Measurements from ENCODE around the gene DMKN. TPM values are rescaled to one million over a fixed set of nuclear protein-coding genes. Genes with fewer than 3 reads are reported as not detected.

DMKN gene
- total RNA-seq, 1 donor = 2.2 TPM

DNA sequence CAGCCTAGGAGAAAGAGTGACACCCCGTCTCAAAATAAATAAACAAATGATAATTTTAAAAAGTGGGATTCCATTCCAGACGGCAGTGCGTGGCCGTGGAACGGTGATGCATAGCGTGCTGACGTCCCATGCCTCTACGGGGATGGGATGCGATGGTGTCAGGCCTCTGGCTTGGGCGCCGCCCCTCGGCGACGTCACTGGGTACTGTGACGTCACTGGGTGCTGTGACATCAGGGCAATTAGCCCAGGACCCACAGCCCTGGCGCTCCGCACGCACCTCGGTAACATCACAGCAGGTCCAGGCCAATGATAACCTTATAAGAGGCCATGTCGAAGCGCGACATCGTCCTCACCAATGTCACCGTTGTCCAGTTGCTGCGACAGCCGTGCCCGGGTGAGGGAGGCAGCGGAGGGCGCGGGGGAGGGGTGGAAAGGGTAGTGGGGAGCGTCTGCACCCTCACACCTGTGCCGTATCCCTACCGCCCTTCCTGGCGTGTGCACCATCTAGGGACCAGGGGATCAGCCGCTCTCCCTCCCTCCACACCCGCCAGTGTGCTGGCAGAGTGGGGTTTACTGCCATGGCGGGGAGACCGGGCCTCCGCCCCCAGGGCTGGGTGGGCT, 19.9 kb upstream of the DMKN start, which contains the start of gene GAPDHS:
Gene GAPDHS (plus strand): TSS at position 256 of the 621 bp plus-strand sequence. CDS start 72 bp downstream, at position 328.
- H3K4me3 ChIP-seq (ENCODE audit: low read depth, low read length) = no peak within 1 kb of the TSS
- TF ChIP-seq, protein P1, sequence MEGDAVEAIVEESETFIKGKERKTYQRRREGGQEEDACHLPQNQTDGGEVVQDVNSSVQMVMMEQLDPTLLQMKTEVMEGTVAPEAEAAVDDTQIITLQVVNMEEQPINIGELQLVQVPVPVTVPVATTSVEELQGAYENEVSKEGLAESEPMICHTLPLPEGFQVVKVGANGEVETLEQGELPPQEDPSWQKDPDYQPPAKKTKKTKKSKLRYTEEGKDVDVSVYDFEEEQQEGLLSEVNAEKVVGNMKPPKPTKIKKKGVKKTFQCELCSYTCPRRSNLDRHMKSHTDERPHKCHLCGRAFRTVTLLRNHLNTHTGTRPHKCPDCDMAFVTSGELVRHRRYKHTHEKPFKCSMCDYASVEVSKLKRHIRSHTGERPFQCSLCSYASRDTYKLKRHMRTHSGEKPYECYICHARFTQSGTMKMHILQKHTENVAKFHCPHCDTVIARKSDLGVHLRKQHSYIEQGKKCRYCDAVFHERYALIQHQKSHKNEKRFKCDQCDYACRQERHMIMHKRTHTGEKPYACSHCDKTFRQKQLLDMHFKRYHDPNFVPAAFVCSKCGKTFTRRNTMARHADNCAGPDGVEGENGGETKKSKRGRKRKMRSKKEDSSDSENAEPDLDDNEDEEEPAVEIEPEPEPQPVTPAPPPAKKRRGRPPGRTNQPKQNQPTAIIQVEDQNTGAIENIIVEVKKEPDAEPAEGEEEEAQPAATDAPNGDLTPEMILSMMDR (IDR thresholded peaks at IDR 0.05; ENCODE audit: insufficient read depth, low read depth, low read length) = no peak
- DNase-seq (ENCODE audit: low read depth) = no peak

DNA sequence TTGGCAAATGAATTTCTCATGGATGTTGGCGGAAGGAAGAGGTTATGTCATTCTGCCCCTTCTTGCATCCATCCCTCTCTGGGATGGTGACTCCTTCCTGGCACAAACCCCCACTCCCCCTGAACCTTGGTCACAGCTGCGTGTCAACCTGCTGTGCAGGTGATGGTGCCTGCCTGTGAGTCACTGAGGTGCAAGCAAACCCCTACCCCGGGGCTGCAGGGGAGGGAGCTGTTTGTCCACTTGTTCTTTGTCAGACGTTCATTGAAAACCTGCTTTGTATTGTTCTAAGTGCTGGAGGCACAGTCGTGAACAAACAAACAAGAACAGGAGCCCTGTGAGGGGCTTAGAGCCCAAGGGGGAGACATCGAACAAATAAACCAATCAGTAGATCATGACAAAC, 17.8 kb upstream of the DMKN start:
- no peak for DNase-seq (ENCODE audit: low read depth)
- TF ChIP-seq, protein P1 (IDR thresholded peaks at IDR 0.05; ENCODE audit: insufficient read depth, low read depth, low read length) = no peak
- no peak overlapping the region for H3K4me3 ChIP-seq (ENCODE audit: low read depth, low read length)

DNA sequence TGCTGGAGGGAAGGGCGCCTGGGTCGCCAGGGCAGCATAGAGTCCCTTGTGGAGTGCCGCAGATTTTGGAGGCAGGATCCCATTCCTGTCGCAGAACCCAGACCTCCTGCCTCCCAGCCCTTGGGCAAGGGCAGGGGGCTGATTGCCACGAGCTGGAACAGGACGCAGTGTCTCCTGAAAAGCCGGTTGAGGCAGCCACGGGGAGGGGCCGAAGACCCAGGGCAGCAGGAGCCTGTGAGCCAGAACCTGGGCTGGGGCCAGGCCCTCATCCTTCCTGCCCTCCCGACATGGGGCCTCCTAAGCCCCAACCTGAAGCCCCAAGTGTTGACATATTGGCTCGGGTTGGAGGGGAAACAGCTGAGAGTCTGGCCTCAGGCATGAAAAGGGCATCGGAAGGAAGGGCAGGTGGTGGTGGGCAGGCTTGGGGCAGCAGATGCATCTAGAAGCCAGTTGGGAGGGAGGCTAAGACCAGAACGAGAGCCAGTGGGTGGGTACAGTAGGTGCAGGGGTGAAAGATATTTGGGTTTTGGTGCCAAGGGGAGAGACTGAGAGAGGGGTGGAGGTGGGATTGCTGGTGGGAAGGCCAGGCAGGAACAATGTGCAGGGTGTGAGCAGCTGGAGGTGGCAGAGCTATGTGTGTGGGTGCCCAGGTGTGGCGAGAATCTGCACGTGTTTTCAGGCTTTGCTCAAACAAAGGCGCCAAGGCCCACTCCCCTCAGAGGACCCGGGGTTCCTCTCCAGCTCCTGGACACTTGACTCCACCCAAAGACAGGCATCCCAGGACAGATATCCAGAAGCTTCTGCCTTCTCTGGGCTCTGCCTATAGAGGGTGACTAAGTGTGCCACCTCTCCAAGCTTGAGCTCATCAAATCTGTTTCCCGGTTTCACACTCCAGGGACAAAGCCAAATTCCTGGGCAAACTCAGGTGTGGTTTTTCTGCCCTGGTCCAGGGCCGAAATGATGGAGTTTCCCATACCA, 16.1 kb upstream of the DMKN start:
- no peak overlapping the region for H3K4me3 ChIP-seq (ENCODE audit: low read depth, low read length)
- TF ChIP-seq, protein P1 (IDR thresholded peaks at IDR 0.05; ENCODE audit: insufficient read depth, low read depth, low read length) = no peak
- DNase-seq (ENCODE audit: low read depth) = no peak

DNA sequence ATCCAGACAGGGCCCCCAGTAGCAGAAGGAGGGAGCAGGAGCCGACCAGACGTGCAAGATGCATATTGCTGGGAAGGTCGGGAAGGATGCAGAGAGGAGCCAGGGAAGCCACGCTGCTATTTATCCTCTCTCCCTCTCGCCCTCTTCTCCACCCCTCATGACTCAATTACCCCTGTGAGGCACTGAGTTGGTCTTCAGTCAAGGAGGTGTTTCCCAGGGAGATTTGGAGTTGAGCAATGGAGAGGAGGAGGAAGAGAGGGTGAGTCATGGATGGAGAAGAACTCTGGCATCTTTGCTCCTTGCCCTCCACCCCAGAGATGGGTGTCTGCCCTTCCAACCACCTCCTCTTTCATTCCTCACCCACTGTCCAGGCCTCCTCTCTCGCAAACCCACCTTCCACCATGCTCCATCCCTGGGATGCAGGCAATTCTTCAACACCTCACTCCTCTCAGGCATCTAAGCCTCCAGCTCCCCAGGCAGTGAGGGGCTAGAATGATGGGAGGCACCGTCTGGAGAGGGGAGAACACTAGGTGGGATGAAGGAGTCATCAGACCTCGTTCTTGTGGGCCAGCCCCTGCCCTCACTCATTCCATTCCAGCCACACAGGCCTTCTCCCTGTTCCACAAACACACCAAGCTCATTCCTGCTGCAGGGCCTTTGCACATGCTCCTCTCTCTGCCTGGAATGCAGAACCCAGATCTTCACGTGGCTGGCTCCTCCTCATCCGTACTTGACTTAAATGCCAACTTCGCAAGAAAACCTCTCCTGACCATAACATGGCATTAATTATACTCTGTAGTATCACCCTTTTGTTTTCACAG, 15.0 kb upstream of the DMKN start, which contains the start of gene SBSN:
Gene SBSN (minus strand): TSS at position 94 of the 821 bp plus-strand sequence. CDS start 30 bp downstream, at position 64.
- TF ChIP-seq, protein P1 (IDR thresholded peaks at IDR 0.05; ENCODE audit: insufficient read depth, low read depth, low read length) = no peak
- peak; percentile 42 for DNase-seq (ENCODE audit: low read depth)
- H3K4me3 ChIP-seq (ENCODE audit: low read depth, low read length) = no peak within 1 kb of the TSS

DNA sequence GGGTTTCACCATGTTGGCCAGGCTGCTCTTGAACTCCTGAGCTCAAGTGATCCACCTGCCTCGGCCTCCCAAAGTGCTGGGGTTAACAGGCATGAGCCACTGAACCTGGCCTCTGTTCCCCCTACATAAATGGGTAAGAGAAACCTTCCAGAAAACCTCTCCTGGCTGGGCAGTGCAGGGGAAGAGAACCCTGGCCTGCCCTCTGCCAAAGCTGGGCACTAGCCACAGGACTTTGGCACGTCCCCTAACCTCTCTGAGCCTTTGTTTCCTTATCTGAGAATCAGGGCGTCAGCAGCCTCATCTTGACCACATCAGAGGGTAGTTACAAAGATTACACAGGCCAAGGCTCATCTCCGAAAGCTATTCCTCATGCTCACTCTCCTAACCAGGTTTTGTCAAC, 12.4 kb upstream of the DMKN start:
- H3K4me3 ChIP-seq (ENCODE audit: low read depth, low read length) = no peak overlapping the region
- DNase-seq (ENCODE audit: low read depth) = no peak
- TF ChIP-seq, protein P1 (IDR thresholded peaks at IDR 0.05; ENCODE audit: insufficient read depth, low read depth, low read length) = no peak

DNA sequence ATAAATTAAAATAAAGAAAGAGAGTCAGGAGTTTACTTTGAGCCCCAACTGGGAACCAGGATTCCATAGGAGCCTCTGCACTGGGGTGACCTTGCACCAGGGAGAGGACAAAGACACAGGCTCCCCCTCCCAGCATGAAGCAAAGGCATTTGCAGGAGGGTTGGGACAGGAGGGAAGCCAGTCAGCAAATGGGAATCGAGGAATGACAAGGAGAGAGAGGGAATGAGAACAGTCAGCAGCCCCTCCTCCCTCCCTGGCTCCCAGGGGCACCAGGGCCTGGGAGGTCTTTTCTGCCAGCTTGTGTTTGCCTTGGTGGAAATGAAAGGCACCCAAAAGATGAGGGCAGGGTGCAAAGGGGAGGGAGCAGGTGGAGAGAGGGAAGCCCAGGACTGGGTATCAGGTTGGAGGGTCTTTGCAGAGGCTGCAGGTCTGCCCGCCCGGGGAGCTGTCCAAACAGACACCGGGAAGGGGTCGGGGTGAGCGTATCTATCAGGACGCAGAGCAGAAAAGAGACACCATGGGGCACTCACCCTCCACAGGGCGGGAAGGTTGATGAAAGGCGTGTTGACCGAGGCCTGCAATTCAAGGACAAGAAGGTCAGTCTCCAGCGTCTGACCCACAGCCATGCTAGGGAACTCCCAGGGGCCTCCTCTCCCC, 10.9 kb upstream of the DMKN start:
- no peak for DNase-seq (ENCODE audit: low read depth)
- TF ChIP-seq, protein P1 (IDR thresholded peaks at IDR 0.05; ENCODE audit: insufficient read depth, low read depth, low read length) = no peak

More for the DNA sequence above, 10.9 kb upstream of the DMKN start:
- H3K4me3 ChIP-seq (ENCODE audit: low read depth, low read length) = no peak overlapping the region
